HFFc6 (cell line): ENCODE data around the gene ANKK1. TPM values are rescaled to one million over a fixed set of nuclear protein-coding genes. Genes with fewer than 3 reads are reported as not detected.

Experiments
- DNase-seq: peaks from one replicate; pipeline ENCODE4 v3.0.0-alpha.2; 2018
- H3K27ac Mint-ChIP-seq: 2 replicates; pipeline ENCODE4 v1.8.0; 2020; ENCODE audit warnings: mild to moderate bottlenecking, mixed read lengths
- H3K27me3 Mint-ChIP-seq: 2 replicates; pipeline ENCODE4 v1.8.0; 2021; ENCODE audit warnings: mild to moderate bottlenecking, moderate library complexity, mixed read lengths; ENCODE audit not compliant: insufficient read depth
- H3K36me3 Mint-ChIP-seq: 2 replicates; pipeline ENCODE4 v1.8.0; 2021; ENCODE audit warnings: low read depth, mixed read lengths
- H3K4me1 Mint-ChIP-seq: 2 replicates; pipeline ENCODE4 v1.8.0; 2020; ENCODE audit warnings: low read depth, mixed read lengths
- H3K4me3 Mint-ChIP-seq: 2 replicates; pipeline ENCODE4 v1.8.0; 2020; ENCODE audit warnings: mild to moderate bottlenecking, moderate library complexity, mixed read lengths
- H3K9me3 Mint-ChIP-seq: 2 replicates; pipeline ENCODE4 v1.8.0; 2020; ENCODE audit warnings: mild to moderate bottlenecking, mixed read lengths
- total RNA-seq, 6 experiments: library from RNA; stranded (reverse); fragmentation: NEBNext Ultra II Directional; extraction: Animal tissue kit (Norgen Biotek cat#: 25700); gene quantifications; 2 replicates in 1 of 6; 3 replicates in 5 of 6; pipeline ENCODE4 v1.2.3, GENCODE V29; 2021
- TF ChIP-seq, protein P1 (sequence below): fragments of 200-600 bp; sonication (generic); IDR thresholded peaks from 2 replicates; pipeline ENCODE4 v1.5.0; 2021; ENCODE audit warnings: antibody characterized with exemption, mild to moderate bottlenecking

ANKK1 gene
- total RNA-seq, 6 experiments from 2014 or later: not detected

DNA sequence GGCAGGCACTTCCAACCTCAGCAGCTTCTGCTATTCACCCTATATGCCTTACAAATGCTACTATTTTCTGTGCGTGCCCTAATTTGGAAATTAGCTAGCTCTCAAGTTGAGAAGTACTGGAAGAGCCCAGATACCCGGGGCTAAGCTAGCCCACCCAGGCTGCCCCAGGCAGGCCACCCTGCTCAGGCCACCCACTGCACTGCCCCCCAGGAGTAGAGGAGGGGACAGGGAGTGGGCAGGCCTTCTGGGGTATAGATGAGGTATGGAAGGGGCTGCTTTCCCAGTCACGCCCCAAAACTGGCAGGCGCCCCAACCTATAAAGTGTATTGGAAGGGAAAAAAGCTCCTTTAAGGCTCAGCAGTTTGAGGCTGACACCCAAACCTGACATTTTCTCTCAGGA lies 44.2 kb downstream of the ANKK1 start:
- Mint-ChIP-seq H3K27me3 (peaks cover 3% of the 10 kb centered on the region), H3K9me3 (peaks cover 10% of the 10 kb centered on the region), H3K4me3 (no peak overlapping the region), H3K27ac (no peak overlapping the region), H3K4me1 (no peaks in the 10 kb centered on the region), H3K36me3 (no peaks in the 10 kb centered on the region)
- TF ChIP-seq, protein P1, sequence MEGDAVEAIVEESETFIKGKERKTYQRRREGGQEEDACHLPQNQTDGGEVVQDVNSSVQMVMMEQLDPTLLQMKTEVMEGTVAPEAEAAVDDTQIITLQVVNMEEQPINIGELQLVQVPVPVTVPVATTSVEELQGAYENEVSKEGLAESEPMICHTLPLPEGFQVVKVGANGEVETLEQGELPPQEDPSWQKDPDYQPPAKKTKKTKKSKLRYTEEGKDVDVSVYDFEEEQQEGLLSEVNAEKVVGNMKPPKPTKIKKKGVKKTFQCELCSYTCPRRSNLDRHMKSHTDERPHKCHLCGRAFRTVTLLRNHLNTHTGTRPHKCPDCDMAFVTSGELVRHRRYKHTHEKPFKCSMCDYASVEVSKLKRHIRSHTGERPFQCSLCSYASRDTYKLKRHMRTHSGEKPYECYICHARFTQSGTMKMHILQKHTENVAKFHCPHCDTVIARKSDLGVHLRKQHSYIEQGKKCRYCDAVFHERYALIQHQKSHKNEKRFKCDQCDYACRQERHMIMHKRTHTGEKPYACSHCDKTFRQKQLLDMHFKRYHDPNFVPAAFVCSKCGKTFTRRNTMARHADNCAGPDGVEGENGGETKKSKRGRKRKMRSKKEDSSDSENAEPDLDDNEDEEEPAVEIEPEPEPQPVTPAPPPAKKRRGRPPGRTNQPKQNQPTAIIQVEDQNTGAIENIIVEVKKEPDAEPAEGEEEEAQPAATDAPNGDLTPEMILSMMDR: no peak
- DNase-seq: no peak

DNA sequence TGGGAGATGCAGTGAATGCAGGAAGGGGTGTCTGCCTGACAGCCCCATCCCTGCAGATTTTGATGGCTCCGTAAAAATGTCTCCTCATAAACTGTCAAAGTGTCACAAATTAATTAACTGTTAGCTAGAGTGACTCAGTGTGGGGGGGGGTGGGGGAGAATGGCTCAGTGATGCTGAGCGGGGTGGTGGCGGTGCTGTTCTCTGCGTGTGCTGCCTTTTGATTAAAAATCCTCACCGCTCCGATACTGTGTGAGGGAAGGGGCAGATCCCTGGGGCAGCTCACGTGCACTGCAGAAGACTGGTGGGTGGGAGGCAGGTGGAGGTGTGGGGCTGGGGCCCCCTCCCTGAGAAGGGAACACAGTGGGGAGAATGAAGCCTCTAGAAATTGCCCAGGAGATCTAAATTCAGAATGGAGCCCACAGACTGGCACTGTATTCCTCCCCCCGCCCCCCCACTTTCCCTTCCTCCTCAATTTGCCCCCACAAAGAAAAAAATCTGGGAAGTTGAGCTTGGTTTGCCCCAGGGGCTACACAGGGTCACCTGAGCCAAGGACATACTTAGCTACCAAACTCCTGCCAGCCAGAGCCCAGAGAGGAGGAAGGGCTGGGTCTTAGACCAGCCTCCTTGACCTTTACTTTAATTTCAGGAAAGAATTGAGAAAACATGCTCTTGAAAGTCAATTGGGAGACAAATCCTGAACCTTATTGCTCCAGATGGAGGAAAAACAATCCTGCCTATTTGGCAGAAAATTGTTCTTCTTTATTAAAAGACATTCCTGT lies 47.8 kb downstream of the ANKK1 start:
- DNase-seq: no peak
- Mint-ChIP-seq H3K9me3 (peaks cover 10% of the 10 kb centered on the region), H3K27me3 (peaks cover 2% of the 10 kb centered on the region; the same call in 1 of the 2 replicates), H3K4me3 (no peak overlapping the region), H3K27ac (no peak overlapping the region), H3K4me1 (no peaks in the 10 kb centered on the region), H3K36me3 (no peaks in the 10 kb centered on the region)
- TF ChIP-seq, protein P1: no peak

DNA sequence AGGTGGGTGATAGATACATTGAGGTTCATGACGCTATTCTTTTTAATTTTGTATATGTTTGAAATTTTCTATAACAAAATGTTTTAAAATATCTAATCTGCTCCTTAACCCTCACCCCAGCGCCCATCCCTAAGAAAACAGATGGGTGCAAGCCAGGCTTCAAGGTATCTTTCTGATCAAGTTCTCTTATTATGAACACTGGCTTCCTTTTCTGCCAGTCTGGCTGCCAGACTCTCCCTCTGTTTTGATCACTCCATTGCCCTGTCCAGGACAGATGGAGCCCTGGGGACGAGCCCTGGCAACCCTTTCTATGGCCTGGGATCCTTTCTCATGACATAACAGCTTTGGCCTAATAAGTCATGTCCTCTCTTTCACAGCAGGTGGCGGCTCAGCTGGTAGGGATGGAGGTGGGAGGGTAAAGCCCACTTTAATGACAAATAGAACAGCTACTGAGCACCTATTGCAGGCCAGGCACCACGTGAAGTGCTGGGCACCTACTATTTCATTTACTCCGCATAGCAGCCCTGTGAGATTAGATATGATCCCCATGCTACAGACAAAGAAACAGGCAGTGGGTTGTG lies 49.2 kb downstream of the ANKK1 start:
- Mint-ChIP-seq H3K4me3 (no peak overlapping the region), H3K36me3 (no peaks in the 10 kb centered on the region), H3K27ac (no peak overlapping the region), H3K27me3 (peaks cover 2% of the 10 kb centered on the region; the same call in 1 of the 2 replicates), H3K4me1 (no peaks in the 10 kb centered on the region), H3K9me3 (peaks cover 10% of the 10 kb centered on the region)
- TF ChIP-seq, protein P1: no peak
- no peak for DNase-seq

DNA sequence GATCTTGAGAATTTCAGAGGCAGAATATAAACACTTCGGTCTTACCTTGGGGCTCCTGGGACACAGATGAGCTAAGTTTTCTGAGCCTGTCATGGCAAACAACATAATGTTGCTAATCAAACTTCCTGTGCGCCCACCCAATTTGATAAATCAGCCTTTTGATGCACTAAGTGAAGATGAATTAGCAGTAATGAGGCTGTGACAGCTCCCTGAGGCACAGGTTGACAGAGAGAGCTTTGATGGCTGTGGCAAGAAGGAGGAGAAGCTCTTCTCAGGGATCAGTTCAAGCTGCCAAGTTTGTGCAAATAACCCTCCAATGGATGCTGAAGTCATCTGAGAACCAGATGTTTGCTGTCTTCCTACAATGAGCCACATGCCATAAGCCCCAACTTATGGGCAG lies 53.2 kb downstream of the ANKK1 start:
- H3K36me3 Mint-ChIP-seq: no peaks in the 10 kb centered on the region
- no peaks in the 10 kb centered on the region for H3K4me1 Mint-ChIP-seq
- H3K9me3 Mint-ChIP-seq: peaks cover under 1% of the 10 kb centered on the region
- peaks cover 5% of the 10 kb centered on the region for H3K27me3 Mint-ChIP-seq
- no peak overlapping the region for H3K27ac Mint-ChIP-seq
- TF ChIP-seq, protein P1: no peak
- no peak overlapping the region for H3K4me3 Mint-ChIP-seq
- no peak for DNase-seq

DNA sequence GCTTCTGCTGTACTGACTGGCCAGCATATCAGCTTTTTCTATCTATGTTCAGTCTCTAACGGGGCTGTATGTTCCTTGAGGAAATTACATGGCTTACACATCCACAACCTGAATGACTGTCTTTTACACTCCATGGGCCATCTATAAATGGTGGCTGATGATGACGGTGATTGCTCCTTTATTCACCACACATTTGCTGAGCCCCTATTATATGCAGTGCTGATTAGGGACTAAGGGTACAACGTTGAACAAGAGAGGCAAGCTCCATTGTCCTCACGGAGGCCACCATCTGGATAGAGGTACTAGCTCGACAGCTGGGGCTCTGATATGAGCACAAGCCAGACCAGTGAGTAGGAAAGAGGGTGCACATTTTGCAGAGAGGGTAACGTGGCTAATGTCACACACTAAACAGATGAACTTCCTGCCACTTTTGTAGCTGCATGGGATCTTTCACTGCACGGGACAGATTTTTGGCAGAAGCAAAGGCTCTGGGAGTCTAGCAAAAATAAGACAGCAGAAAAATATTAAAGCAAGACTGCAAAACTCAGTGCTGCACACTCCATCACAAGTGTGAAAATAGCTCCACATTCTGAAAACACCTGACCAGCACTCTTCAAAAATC lies 57.0 kb downstream of the ANKK1 start:
- Mint-ChIP-seq H3K4me1 (no peaks in the 10 kb centered on the region; the same call in 1 of the 2 replicates), H3K36me3 (no peaks in the 10 kb centered on the region), H3K9me3 (peaks cover 18% of the 10 kb centered on the region), H3K27me3 (peaks cover 4% of the 10 kb centered on the region), H3K27ac (no peak overlapping the region), H3K4me3 (no peak overlapping the region)
- no peak for DNase-seq
- TF ChIP-seq, protein P1: no peak
